GM21515 (cell line): ENCODE results near the gene INSC.
A peak's percentile ranks its signal among the peaks of the same experiment; 100 is the strongest.

Experiments used
- ATAC-seq: cut with Tn5 transposase; IDR thresholded peaks from one replicate; pipeline ENCODE4 v1.9.1; 2021; ENCODE audit not compliant: unreplicated experiment

INSC gene

GRCh38 chr11:15107730-15108515 lies 6.8 kb upstream of the INSC start:
- ATAC-seq: peak; percentile 61

- ATAC-seq: no peak
These were observed 6.1 kb upstream of the INSC start for GRCh38 chr11:15108592-15109130.

- ATAC-seq: no peak
These were observed 5.1 kb upstream of the INSC start for GRCh38 chr11:15109602-15110001.

GRCh38 chr11:15111215-15111614 lies 3.5 kb upstream of the INSC start:
- no peak for ATAC-seq

- no peak for ATAC-seq
These were observed 2.6 kb upstream of the INSC start for GRCh38 chr11:15112131-15112541.

- peak; percentile 95 for ATAC-seq
These were observed 1.3 kb upstream of the INSC start for GRCh38 chr11:15113381-15113780.

GRCh38 chr11:15115686-15116085 lies 963 bp downstream of the INSC start:
- no peak for ATAC-seq

GRCh38 chr11:15117751-15118150 lies 3.0 kb downstream of the INSC start:
- no peak for ATAC-seq

GRCh38 chr11:15118431-15118830 lies 3.7 kb downstream of the INSC start:
- no peak for ATAC-seq

- no peak for ATAC-seq
These were observed 4.6 kb downstream of the INSC start for GRCh38 chr11:15119352-15119751.

GRCh38 chr11:15119826-15120225 lies 5.1 kb downstream of the INSC start:
- no peak for ATAC-seq

- no peak for ATAC-seq
These were observed 9.1 kb downstream of the INSC start for GRCh38 chr11:15123849-15124248.

GRCh38 chr11:15124528-15124927 lies 9.8 kb downstream of the INSC start:
- no peak for ATAC-seq

GRCh38 chr11:15127341-15127740 lies 12.6 kb downstream of the INSC start:
- ATAC-seq: no peak

GRCh38 chr11:15128621-15129020 lies 13.9 kb downstream of the INSC start:
- no peak for ATAC-seq

- ATAC-seq: no peak
These were observed 21.4 kb downstream of the INSC start for GRCh38 chr11:15136166-15136565.

- no peak for ATAC-seq
These were observed 24.5 kb downstream of the INSC start for GRCh38 chr11:15139096-15139770.

GRCh38 chr11:15139958-15140659 lies 25.4 kb downstream of the INSC start:
- ATAC-seq: no peak

- ATAC-seq: no peak
These were observed 26.7 kb downstream of the INSC start for GRCh38 chr11:15141381-15141780.

GRCh38 chr11:15142838-15143237 lies 28.1 kb downstream of the INSC start:
- ATAC-seq: no peak

- ATAC-seq: no peak
These were observed 29.1 kb downstream of the INSC start for GRCh38 chr11:15143855-15144254.

- no peak for ATAC-seq
These were observed 29.6 kb downstream of the INSC start for GRCh38 chr11:15144347-15144746.
